ENCODE results near the gene PPP2R2C.

GRCh38 chr4:6474705-6475457, 2.5 kb upstream of the PPP2R2C start:
- no peak for TF ChIP-seq CTCF (conservative IDR thresholded peaks at IDR 0.05; ENCODE audit: low read depth, low read length)
- no peak for TF ChIP-seq CEBPB (IDR thresholded peaks at IDR 0.05; ENCODE audit: low read depth, low read length)
- TF ChIP-seq POLR2A (IDR thresholded peaks at IDR 0.05; ENCODE audit: low read depth, low read length), result no peak
- TF ChIP-seq RAD21 (IDR thresholded peaks at IDR 0.05; ENCODE audit: low read length), result no peak
- no peak for TF ChIP-seq FOS (IDR thresholded peaks at IDR 0.05; ENCODE audit: low read depth, low read length)
- TF ChIP-seq BHLHE40 (IDR thresholded peaks at IDR 0.05; ENCODE audit: low read depth, low read length), result no peak

All from IMR-90 (cell line).